Neutrophil (primary cell): ENCODE data around the gene NIM1K.

Experiments used
- H3K27ac ChIP-seq: fragments of 200-600 bp; sonication (generic); 2 replicates; pipeline ENCODE4 v1.5.1; 2016; ENCODE audit warnings: mild to moderate bottlenecking, moderate library complexity
- H3K27me3 ChIP-seq: fragments of 200-600 bp; sonication (generic); 2 replicates; pipeline ENCODE4 v1.6.0; 2016; ENCODE audit warnings: mild to moderate bottlenecking
- H3K36me3 ChIP-seq: fragments of 200-600 bp; sonication (generic); 2 replicates; pipeline ENCODE4 v1.5.1; 2017
- H3K4me1 ChIP-seq, 2 experiments: fragments of 200-600 bp in 1 of 2; sonication (generic) in 1 of 2; 1 replicate in 1 of 2; 2 replicates in 1 of 2; pipeline versions ENCODE4 v1.5.1 to v1.6.1; 2013 to 2016; ENCODE audit warnings: low read depth in 1 of 2, low read length in 1 of 2, mild to moderate bottlenecking in 1 of 2, moderate library complexity in 1 of 2; ENCODE audit not compliant: control insufficient read depth in 1 of 2, insufficient read depth in 1 of 2
- H3K4me3 ChIP-seq, 2 experiments: fragments of 200-600 bp in 1 of 2; sonication (generic) in 1 of 2; 1 replicate in 1 of 2; 2 replicates in 1 of 2; pipeline ENCODE4 v1.5.1; 2013 to 2016; ENCODE audit warnings: low read depth in 1 of 2, low read length in 1 of 2, mild to moderate bottlenecking in 1 of 2, moderate library complexity in 1 of 2
- H3K9me3 ChIP-seq: fragments of 200-600 bp; sonication (generic); 2 replicates; pipeline ENCODE4 v1.5.1; 2016
- TF ChIP-seq, protein P1 (sequence below): fragments of 200-600 bp; sonication (generic); IDR thresholded peaks from 2 replicates; pipeline ENCODE4 v1.5.1; 2016; ENCODE audit warnings: antibody characterized with exemption

The NIM1K gene

DNA sequence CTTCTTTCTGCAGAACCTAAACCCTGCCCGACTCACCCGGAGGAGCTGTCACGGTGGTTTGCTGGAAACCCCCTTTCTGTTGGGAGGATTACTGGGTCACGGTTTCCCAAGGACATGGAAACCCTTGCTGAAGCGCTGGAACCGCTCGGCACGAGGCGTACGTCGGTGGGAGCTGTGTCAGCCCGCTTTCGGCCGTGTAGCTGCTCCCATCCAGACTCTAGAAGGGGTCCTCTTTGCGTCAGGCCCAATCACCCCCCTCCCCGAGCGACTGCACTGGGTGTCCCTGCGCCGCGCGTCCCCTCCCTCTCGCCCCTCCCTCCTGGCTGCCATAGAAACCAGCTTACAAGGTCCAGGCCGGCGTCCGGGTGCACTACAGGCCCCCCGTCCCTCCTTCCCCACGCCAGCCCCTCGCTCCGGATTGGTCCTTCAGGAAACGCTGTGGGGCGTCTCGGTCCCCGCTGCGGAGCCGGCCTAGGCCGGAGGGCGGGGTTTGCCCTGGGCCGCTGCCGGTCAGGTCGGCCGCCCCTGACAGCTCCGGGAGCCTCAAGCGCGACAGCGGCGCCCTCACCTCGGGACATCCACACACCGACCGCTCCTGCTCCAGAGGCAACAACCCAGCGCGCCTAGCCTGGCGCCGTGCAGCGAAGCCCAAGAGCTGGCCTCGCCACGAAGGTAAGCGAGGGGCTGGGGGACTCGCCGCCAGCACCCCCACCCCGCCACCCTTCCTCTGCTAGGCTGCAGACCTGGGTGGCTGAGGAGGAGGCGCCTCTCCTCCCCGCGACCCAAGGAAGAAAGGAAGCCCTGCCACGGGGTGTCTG is at the start of gene NIM1K:
Gene NIM1K, plus strand, starts transcription at position 486 of the 818 bp plus-strand sequence. CDS start 53,551 bp downstream, outside the sequence.
- Histone ChIP-seq H3K4me3 (peak within 1 kb of the TSS; percentile 24 to 57), H3K36me3 (no peaks in the 10 kb centered on the region), H3K27me3 (peaks cover 57% of the 10 kb centered on the region), H3K9me3 (no peaks in the 10 kb centered on the region), H3K4me1 (peaks cover 25 to 27% of the 10 kb centered on the region in 2 experiments), H3K27ac (no peak within 1 kb of the TSS)
- TF ChIP-seq, protein P1, sequence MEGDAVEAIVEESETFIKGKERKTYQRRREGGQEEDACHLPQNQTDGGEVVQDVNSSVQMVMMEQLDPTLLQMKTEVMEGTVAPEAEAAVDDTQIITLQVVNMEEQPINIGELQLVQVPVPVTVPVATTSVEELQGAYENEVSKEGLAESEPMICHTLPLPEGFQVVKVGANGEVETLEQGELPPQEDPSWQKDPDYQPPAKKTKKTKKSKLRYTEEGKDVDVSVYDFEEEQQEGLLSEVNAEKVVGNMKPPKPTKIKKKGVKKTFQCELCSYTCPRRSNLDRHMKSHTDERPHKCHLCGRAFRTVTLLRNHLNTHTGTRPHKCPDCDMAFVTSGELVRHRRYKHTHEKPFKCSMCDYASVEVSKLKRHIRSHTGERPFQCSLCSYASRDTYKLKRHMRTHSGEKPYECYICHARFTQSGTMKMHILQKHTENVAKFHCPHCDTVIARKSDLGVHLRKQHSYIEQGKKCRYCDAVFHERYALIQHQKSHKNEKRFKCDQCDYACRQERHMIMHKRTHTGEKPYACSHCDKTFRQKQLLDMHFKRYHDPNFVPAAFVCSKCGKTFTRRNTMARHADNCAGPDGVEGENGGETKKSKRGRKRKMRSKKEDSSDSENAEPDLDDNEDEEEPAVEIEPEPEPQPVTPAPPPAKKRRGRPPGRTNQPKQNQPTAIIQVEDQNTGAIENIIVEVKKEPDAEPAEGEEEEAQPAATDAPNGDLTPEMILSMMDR, result no peak

DNA sequence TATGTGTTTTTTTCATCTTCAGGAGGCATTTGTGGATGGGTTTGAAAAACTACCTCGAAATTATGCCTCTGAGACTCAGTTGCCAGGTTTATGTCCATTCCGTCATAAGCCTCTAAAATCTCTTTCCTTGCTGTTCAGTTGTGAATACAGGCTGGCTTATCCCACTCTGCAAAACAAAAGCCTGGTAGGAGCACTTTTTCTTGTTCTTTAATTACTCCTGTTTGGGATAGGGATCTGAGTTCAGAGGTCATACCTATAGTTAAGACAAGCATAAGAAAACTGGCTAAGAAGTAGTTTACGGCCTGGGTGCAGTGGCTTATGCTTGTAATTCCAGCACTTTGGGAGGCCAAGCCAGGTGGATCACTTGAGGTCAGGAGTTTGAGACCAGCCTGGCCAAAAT is 47.0 kb upstream of the NIM1K start:
- H3K4me1 ChIP-seq, result no peaks in the 10 kb centered on the region
- peaks cover 28% of the 10 kb centered on the region for H3K36me3 ChIP-seq
- no peak overlapping the region for H3K27ac ChIP-seq
- no peaks in the 10 kb centered on the region for H3K9me3 ChIP-seq
- no peaks in the 10 kb centered on the region for H3K27me3 ChIP-seq
- TF ChIP-seq, protein P1, result no peak
- H3K4me3 ChIP-seq, result no peak overlapping the region

DNA sequence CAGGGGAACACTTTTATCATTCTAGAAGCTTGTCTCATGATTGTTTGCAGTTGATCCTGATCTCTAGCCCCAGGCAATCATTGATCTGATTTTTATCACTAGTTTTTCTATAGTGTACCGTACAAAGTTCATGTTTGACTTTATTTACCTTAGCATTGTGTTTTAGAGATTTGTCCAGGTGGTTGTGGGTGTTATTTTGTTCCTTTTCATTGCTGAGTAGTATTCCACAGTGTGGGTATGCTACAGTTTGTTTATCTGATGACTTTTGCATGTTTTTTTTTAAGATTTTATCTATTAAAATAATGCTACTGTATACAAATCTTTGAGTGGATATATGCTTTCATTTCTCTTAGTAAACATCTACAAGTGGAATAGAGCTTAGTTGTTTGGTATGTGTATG is 45.1 kb upstream of the NIM1K start:
- Histone ChIP-seq H3K27me3 (no peaks in the 10 kb centered on the region), H3K27ac (no peak overlapping the region), H3K4me3 (no peak overlapping the region), H3K4me1 (no peaks in the 10 kb centered on the region), H3K36me3 (peaks cover 15% of the 10 kb centered on the region), H3K9me3 (no peaks in the 10 kb centered on the region)
- TF ChIP-seq, protein P1, result no peak

DNA sequence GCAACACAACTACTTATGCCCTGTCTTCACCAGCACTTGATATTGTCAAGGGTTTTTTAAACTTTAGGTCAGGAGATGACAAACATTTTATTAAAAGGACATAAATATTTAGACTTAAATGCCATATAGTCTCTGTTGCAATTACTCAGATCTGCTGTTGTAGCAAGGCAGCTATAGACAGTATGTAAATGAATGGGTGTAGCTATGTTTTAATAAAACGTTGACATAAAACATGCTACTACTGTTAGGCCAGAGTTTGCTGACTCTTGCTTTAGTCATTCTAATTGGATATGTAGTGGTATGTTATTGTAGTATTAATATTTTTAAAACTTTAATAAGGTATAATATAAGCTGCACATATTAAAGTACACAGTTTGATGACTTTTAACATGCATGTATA is 43.6 kb upstream of the NIM1K start:
- no peaks in the 10 kb centered on the region for H3K9me3 ChIP-seq
- no peak overlapping the region for H3K4me3 ChIP-seq
- H3K36me3 ChIP-seq, result peaks cover 12% of the 10 kb centered on the region
- TF ChIP-seq, protein P1, result no peak
- H3K27ac ChIP-seq, result no peak overlapping the region
- H3K4me1 ChIP-seq, result no peaks in the 10 kb centered on the region
- H3K27me3 ChIP-seq, result no peaks in the 10 kb centered on the region

DNA sequence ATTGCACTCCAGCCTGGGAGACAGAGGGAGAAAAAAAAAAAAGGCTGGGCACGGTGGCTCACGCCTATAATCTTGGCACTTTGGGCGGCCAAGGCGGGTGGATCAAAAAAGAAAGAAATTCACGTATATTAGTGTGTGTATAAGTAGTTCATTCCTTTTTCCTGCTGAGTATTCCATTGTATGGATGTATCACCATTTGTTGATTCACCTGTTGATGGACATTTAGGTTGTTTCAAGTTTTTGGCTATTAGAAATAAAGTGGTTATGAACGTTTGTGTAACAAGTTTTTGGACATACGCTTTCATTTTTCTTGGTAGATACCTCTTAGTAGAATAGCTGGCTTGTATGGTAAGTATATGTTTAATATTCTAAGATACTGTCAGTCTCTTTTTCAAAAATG is 42.8 kb upstream of the NIM1K start:
- Histone ChIP-seq H3K4me1 (no peaks in the 10 kb centered on the region), H3K9me3 (no peaks in the 10 kb centered on the region), H3K4me3 (no peak overlapping the region), H3K27ac (no peak overlapping the region), H3K36me3 (peaks cover 9% of the 10 kb centered on the region), H3K27me3 (no peaks in the 10 kb centered on the region)
- TF ChIP-seq, protein P1, result no peak
